RCC 7860 (cell line): ENCODE results near the gene TRIM43B.
A peak's percentile ranks its signal among the peaks of the same experiment; 100 is the strongest.
"Not testable (repeated sequence)": the region's sequence is repeated elsewhere in the genome, so short reads cannot be mapped to it uniquely, and the experiment has no call there.

Source experiments
- DNase-seq: peaks from one replicate; pipeline ENCODE4 v3.0.0-alpha.2; 2015; ENCODE audit warnings: low spot score
- FAIRE-seq: peaks from 2 replicates; lab custom pipeline; 2012; peaks lifted over from hg19 to GRCh38; lab: Jason Lieb, UNC

The TRIM43B gene

GRCh38 chr2:95484654-95485053 lies at the start of gene TRIM43B:
TRIM43B (minus strand) TSS chr2:95484754; CDS start chr2:95482714, 2,040 bp downstream.
- FAIRE-seq, DNase-seq: not testable (repeated sequence)

- no peak for FAIRE-seq
- DNase-seq: no peak
These were observed 46.8 kb upstream of the TRIM43B start for GRCh38 chr2:95531254-95531771.

GRCh38 chr2:95530734-95531133 lies 46.2 kb upstream of the TRIM43B start:
- DNase-seq: peak; percentile 72
- no peak for FAIRE-seq

- FAIRE-seq: no peak
- no peak for DNase-seq
These were observed 42.1 kb upstream of the TRIM43B start for GRCh38 chr2:95526360-95527341.

- FAIRE-seq: no peak
- no peak for DNase-seq
These were observed 40.9 kb upstream of the TRIM43B start for GRCh38 chr2:95525294-95526035.

- DNase-seq: no peak
These were observed 39.6 kb upstream of the TRIM43B start for GRCh38 chr2:95524195-95524594.

GRCh38 chr2:95514718-95515117 lies 30.2 kb upstream of the TRIM43B start:
- FAIRE-seq: no peak
- DNase-seq: no peak

More at GRCh38 chr2:95524195-95524594, 39.6 kb upstream of the TRIM43B start:
- no peak for FAIRE-seq

GRCh38 chr2:95514226-95514625 lies 29.7 kb upstream of the TRIM43B start:
- DNase-seq, FAIRE-seq: not testable (repeated sequence)

- FAIRE-seq: no peak
- no peak for DNase-seq
These were observed 24.9 kb upstream of the TRIM43B start for GRCh38 chr2:95509408-95509807.

- DNase-seq (no peak), FAIRE-seq (no peak)
These were observed 20.7 kb upstream of the TRIM43B start for GRCh38 chr2:95505222-95505621.

- DNase-seq (no peak), FAIRE-seq (no peak)
These were observed 16.3 kb upstream of the TRIM43B start for GRCh38 chr2:95500854-95501253.

GRCh38 chr2:95492076-95492475 lies 7.5 kb upstream of the TRIM43B start:
- not testable (repeated sequence) for FAIRE-seq, DNase-seq

- not testable (repeated sequence) for DNase-seq, FAIRE-seq
These were observed 9.5 kb downstream of the TRIM43B start for GRCh38 chr2:95475025-95475424.

GRCh38 chr2:95467984-95468383 lies 16.6 kb downstream of the TRIM43B start:
- FAIRE-seq, DNase-seq: not testable (repeated sequence)

GRCh38 chr2:95466572-95466971 lies 18.0 kb downstream of the TRIM43B start:
- not testable (repeated sequence) for DNase-seq, FAIRE-seq

GRCh38 chr2:95463292-95463691 lies 21.3 kb downstream of the TRIM43B start:
- not testable (repeated sequence) for DNase-seq, FAIRE-seq

GRCh38 chr2:95445317-95445716 lies 39.2 kb downstream of the TRIM43B start:
- DNase-seq, FAIRE-seq: not testable (repeated sequence)

GRCh38 chr2:95442474-95443099 lies 42.0 kb downstream of the TRIM43B start:
- not testable (repeated sequence) for DNase-seq
- peak; percentile 96 for FAIRE-seq

GRCh38 chr2:95435872-95436209 lies 48.7 kb downstream of the TRIM43B start:
- FAIRE-seq: peak; percentile 83
- not testable (repeated sequence) for DNase-seq

- not testable (repeated sequence) for DNase-seq, FAIRE-seq
These were observed 49.2 kb downstream of the TRIM43B start for GRCh38 chr2:95435162-95435871.
